HL-60 (cell line): ENCODE results near the gene PRDM1.

ENCODE experiments used
- CTCF ChIP-seq: IDR thresholded peaks from one replicate; pipeline ENCODE4 v1.5.1; 2011; ENCODE audit warnings: low read length, control low read depth, inconsistent platforms; ENCODE audit not compliant: insufficient read depth
- GABPA ChIP-seq: IDR thresholded peaks from 2 replicates; pipeline ENCODE4 v1.6.1; 2012; ENCODE audit warnings: low read depth
- POLR2AphosphoS5 ChIP-seq: IDR thresholded peaks from 2 replicates; pipeline ENCODE4 v1.6.1; 2012; ENCODE audit warnings: low read depth

GRCh38 chr6:106136845-106137244, 50.7 kb downstream of the PRDM1 start:
- TF ChIP-seq GABPA: no peak
- no peak for TF ChIP-seq CTCF
- no peak for TF ChIP-seq POLR2AphosphoS5
